ENCODE results near the gene ZNF20. TPM values are rescaled to one million over a fixed set of nuclear protein-coding genes. Genes with fewer than 3 reads are reported as not detected.

The ZNF20 gene
- total RNA-seq, 2 donors from 2014 or later = 0.79 to 1.4 TPM

GRCh38 chr19:12133069-12133468 lies 7.1 kb downstream of the ZNF20 start:
- Histone ChIP-seq H3K4me3 (no peak overlapping the region), H3K4me1 (no peaks in the 10 kb centered on the region), H3K36me3 (peaks cover 35% of the 10 kb centered on the region), H3K27ac (no peak overlapping the region), H3K9me3 (peaks cover 4 to 24% of the 10 kb centered on the region in 2 donors), H3K27me3 (no peaks in the 10 kb centered on the region)
- TF ChIP-seq CTCF (IDR thresholded peaks at IDR 0.05) = no peak
- DNase-seq (ENCODE audit: low spot score) = no peak

- H3K4me3 ChIP-seq = no peak overlapping the region
- H3K36me3 ChIP-seq = no peaks in the 10 kb centered on the region
- no peaks in the 10 kb centered on the region for H3K4me1 ChIP-seq
- no peak overlapping the region for H3K27ac ChIP-seq
- peak in 1 of 2 donors; percentile 63 for TF ChIP-seq CTCF (IDR thresholded peaks at IDR 0.05)
- H3K27me3 ChIP-seq = no peaks in the 10 kb centered on the region
- H3K9me3 ChIP-seq = peaks cover 0 to under 1% of the 10 kb centered on the region in 2 donors
- DNase-seq (ENCODE audit: low spot score) = no peak
These were observed 13.4 kb downstream of the ZNF20 start for GRCh38 chr19:12126707-12127106.

- no peak for TF ChIP-seq CTCF (IDR thresholded peaks at IDR 0.05)
- H3K36me3 ChIP-seq = peaks cover 4% of the 10 kb centered on the region
- H3K27me3 ChIP-seq = no peaks in the 10 kb centered on the region
- no peaks in the 10 kb centered on the region for H3K4me1 ChIP-seq
- H3K9me3 ChIP-seq = no peaks in the 10 kb centered on the region
- H3K27ac ChIP-seq = no peak overlapping the region
- peak overlapping the region in 1 of 2 donors; percentile 22 for H3K4me3 ChIP-seq
- no peak for DNase-seq (ENCODE audit: low spot score)
These were observed 22.8 kb downstream of the ZNF20 start for GRCh38 chr19:12117201-12117970.

GRCh38 chr19:12113121-12113520 lies 27.0 kb downstream of the ZNF20 start:
- Histone ChIP-seq H3K36me3 (peaks cover 19% of the 10 kb centered on the region), H3K27ac (no peak overlapping the region), H3K4me3 (no peak overlapping the region), H3K9me3 (no peaks in the 10 kb centered on the region), H3K27me3 (no peaks in the 10 kb centered on the region), H3K4me1 (no peaks in the 10 kb centered on the region)
- no peak for DNase-seq (ENCODE audit: low spot score)
- TF ChIP-seq CTCF (IDR thresholded peaks at IDR 0.05) = no peak

- Histone ChIP-seq H3K27me3 (no peaks in the 10 kb centered on the region), H3K9me3 (no peaks in the 10 kb centered on the region), H3K4me3 (no peak overlapping the region), H3K27ac (no peak overlapping the region), H3K4me1 (no peaks in the 10 kb centered on the region), H3K36me3 (peaks cover 19% of the 10 kb centered on the region)
- DNase-seq (ENCODE audit: low spot score) = no peak
- TF ChIP-seq CTCF (IDR thresholded peaks at IDR 0.05) = no peak
These were observed 27.4 kb downstream of the ZNF20 start for GRCh38 chr19:12112701-12113100.
